CD8-positive, alpha-beta memory T cell (primary cell): ENCODE results near the gene WFIKKN2. TPM values are rescaled to one million over a fixed set of nuclear protein-coding genes. Genes with fewer than 3 reads are reported as not detected.

Experiments
- CTCF ChIA-PET: fragments of 350-600 bp; sonication (Branson Sonifier 250); formaldehyde crosslinking; loops from one replicate; lab custom pipeline; 2021; ENCODE audit warnings: antibody characterized with exemption; lab: Charles Lee
- POLR2A ChIA-PET: fragments of 350-600 bp; sonication (Branson Sonifier 250); formaldehyde crosslinking; loops from one replicate; lab custom pipeline; 2021; ENCODE audit warnings: antibody characterized with exemption; lab: Charles Lee
- DNase-seq, 5 donors: peaks; one replicate each; pipeline versions ENCODE4 v3.0.0 to v3.0.0-alpha.2; 2020 to 2022; ENCODE audit warnings: mixed read lengths in 1 of 5
- H3K27ac ChIP-seq: one replicate; pipeline ENCODE4 v1.7.0; 2013; ENCODE audit warnings: low read depth, mild to moderate bottlenecking, low read length, moderate library complexity
- H3K27me3 ChIP-seq: 2 replicates; pipeline ENCODE4 v1.7.0; 2013; ENCODE audit warnings: low read length, mild to moderate bottlenecking; ENCODE audit not compliant: insufficient read depth, poor library complexity, severe bottlenecking
- H3K36me3 ChIP-seq: 2 replicates; pipeline ENCODE4 v1.7.0; 2013; ENCODE audit warnings: mild to moderate bottlenecking, low read length, moderate library complexity; ENCODE audit not compliant: insufficient read depth
- H3K4me1 ChIP-seq: 2 replicates; pipeline ENCODE4 v1.7.0; 2013; ENCODE audit warnings: mild to moderate bottlenecking, low read length, moderate library complexity; ENCODE audit not compliant: insufficient read depth
- H3K4me3 ChIP-seq: 2 replicates; pipeline ENCODE4 v1.7.0; 2013; ENCODE audit warnings: mild to moderate bottlenecking, low read length
- H3K9me3 ChIP-seq: 2 replicates; pipeline ENCODE4 v1.7.0; 2013; ENCODE audit warnings: mild to moderate bottlenecking, low read length
- H3K27ac Mint-ChIP-seq, 8 donors: one replicate each; pipeline ENCODE4 v1.8.0; 2020 to 2021; ENCODE audit warnings: mixed read lengths in 8 of 8, mild to moderate bottlenecking in 6 of 8, inconsistent platforms in 3 of 8, moderate library complexity in 3 of 8
- H3K27me3 Mint-ChIP-seq, 2 donors: one replicate each; pipeline ENCODE4 v1.8.0; 2020 to 2021; ENCODE audit warnings: mixed read lengths in 2 of 2, mild to moderate bottlenecking in 1 of 2, moderate library complexity in 1 of 2
- H3K36me3 Mint-ChIP-seq, 3 donors: one replicate each; pipeline ENCODE4 v1.8.0; 2020 to 2021; ENCODE audit warnings: mixed read lengths in 3 of 3, inconsistent platforms in 1 of 3, mild to moderate bottlenecking in 1 of 3
- H3K4me1 Mint-ChIP-seq, 3 donors: one replicate each; pipeline ENCODE4 v1.8.0; 2020 to 2021; ENCODE audit warnings: mixed read lengths in 3 of 3, inconsistent platforms in 1 of 3, mild to moderate bottlenecking in 1 of 3
- H3K4me3 Mint-ChIP-seq, 7 donors: one replicate each; pipeline ENCODE4 v1.8.0; 2020 to 2021; ENCODE audit warnings: mixed read lengths in 7 of 7, mild to moderate bottlenecking in 6 of 7, moderate library complexity in 4 of 7, inconsistent platforms in 2 of 7
- H3K9me3 Mint-ChIP-seq, 5 donors: one replicate each; pipeline ENCODE4 v1.8.0; 2020 to 2022; ENCODE audit warnings: mixed read lengths in 5 of 5, mild to moderate bottlenecking in 3 of 5, moderate library complexity in 2 of 5, inconsistent platforms in 1 of 5
- polyA plus RNA-seq: library from polyadenylated mRNA; unstranded; fragments of 300-500 nt; fragmentation: Illumina TruSeq; gene quantifications from one replicate; pipeline ENCODE4 v1.2.3, GENCODE V29; 2021
- total RNA-seq, 2 experiments: library from RNA; stranded (reverse); gene quantifications; one replicate each; pipeline ENCODE4 v1.2.3, GENCODE V29; 2021

WFIKKN2 gene
- total and polyA plus RNA-seq, 3 experiments from 2014 or later, result not detected

DNA sequence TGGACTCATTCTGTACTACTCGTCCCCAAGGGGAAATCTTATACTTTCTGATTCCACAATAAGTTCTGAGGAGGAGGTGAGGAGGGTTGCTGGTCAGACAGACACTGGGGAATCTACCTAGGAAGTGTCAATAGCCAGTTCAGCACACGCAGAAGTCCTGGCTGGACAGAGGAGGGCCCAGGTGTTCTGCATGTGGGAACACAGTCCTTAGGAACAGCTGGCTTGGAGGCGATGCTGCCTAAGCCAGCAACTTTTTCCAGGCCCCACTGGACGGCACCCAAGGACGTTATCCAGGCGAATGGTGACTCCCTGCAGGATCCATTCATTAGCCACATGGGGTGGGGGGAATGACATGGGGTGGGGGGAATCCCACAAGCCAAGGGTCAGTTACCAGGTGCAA lies 29.9 kb upstream of the WFIKKN2 start:
- Mint-ChIP-seq H3K36me3 (no peaks in the 10 kb centered on the region), H3K27ac (no peak overlapping the region), H3K4me1 (no peaks in the 10 kb centered on the region), H3K4me3 (no peak overlapping the region), H3K9me3 (no peaks in the 10 kb centered on the region), H3K27me3 (no peaks in the 10 kb centered on the region)
- peak in 1 of 5 donors; percentile 16 for DNase-seq
- no peaks in the 10 kb centered on the region for H3K36me3 ChIP-seq
- POLR2A ChIA-PET, result no interaction called here
- H3K27ac ChIP-seq, result no peak overlapping the region
- no peaks in the 10 kb centered on the region for H3K9me3 ChIP-seq
- CTCF ChIA-PET, result no interaction called here
- H3K4me3 ChIP-seq, result no peak overlapping the region
- H3K27me3 ChIP-seq, result no peaks in the 10 kb centered on the region
- H3K4me1 ChIP-seq, result no peaks in the 10 kb centered on the region

- no peaks in the 10 kb centered on the region for H3K9me3 ChIP-seq
- H3K36me3 ChIP-seq, result no peaks in the 10 kb centered on the region
- peak in 1 of 5 donors; percentile 29 for DNase-seq
- no peak overlapping the region for H3K27ac ChIP-seq
- no peak overlapping the region for H3K4me3 ChIP-seq
- no peaks in the 10 kb centered on the region for H3K4me1 Mint-ChIP-seq
- H3K4me1 ChIP-seq, result no peaks in the 10 kb centered on the region
- ChIA-PET CTCF (interaction anchor here (2.4 kb wide), 1 partner anchor 11 kb away, joined by 9 read pairs; no protein-coding TSS in a partner anchor), POLR2A (no interaction called here)
- H3K9me3 Mint-ChIP-seq, result no peaks in the 10 kb centered on the region
- H3K27me3 ChIP-seq, result no peaks in the 10 kb centered on the region
- H3K4me3 Mint-ChIP-seq, result no peak overlapping the region
- peaks cover 0 to under 1% of the 10 kb centered on the region in 2 donors for H3K27me3 Mint-ChIP-seq
- H3K27ac Mint-ChIP-seq, result no peak overlapping the region
- H3K36me3 Mint-ChIP-seq, result no peaks in the 10 kb centered on the region
These were observed 29.2 kb upstream of the WFIKKN2 start for GRCh38 chr17:50806141-50806643.

DNA sequence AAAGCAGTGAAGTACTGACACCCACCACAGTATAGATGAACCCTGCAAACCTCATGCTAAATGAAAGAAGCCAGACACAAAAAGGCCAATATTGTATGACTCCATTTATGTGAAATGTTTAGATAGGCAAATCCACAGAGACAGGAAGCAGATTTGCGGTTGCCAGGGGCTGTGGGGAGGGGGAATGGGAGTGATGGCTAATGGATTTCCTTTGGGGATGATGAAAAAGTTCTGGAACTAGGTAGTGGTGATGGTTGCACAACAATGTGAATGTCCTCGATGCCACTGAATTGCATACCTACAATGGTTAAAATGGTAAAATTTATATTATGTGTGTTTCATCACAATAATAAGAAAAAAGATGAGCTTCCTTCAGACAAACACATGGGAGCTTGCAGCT lies 28.4 kb upstream of the WFIKKN2 start:
- Histone ChIP-seq H3K27ac (no peak overlapping the region), H3K4me3 (no peak overlapping the region), H3K9me3 (no peaks in the 10 kb centered on the region), H3K36me3 (no peaks in the 10 kb centered on the region), H3K27me3 (no peaks in the 10 kb centered on the region), H3K4me1 (no peaks in the 10 kb centered on the region)
- POLR2A ChIA-PET, result no interaction called here
- Mint-ChIP-seq H3K4me1 (no peaks in the 10 kb centered on the region), H3K27ac (no peak overlapping the region), H3K27me3 (peaks cover 0 to 3% of the 10 kb centered on the region in 2 donors), H3K36me3 (no peaks in the 10 kb centered on the region), H3K4me3 (no peak overlapping the region), H3K9me3 (no peaks in the 10 kb centered on the region)
- DNase-seq, result peak in 1 of 5 donors; percentile 16
- CTCF ChIA-PET, result interaction anchor here (2.4 kb wide), 1 partner anchor 11 kb away, joined by 9 read pairs; no protein-coding TSS in a partner anchor

DNA sequence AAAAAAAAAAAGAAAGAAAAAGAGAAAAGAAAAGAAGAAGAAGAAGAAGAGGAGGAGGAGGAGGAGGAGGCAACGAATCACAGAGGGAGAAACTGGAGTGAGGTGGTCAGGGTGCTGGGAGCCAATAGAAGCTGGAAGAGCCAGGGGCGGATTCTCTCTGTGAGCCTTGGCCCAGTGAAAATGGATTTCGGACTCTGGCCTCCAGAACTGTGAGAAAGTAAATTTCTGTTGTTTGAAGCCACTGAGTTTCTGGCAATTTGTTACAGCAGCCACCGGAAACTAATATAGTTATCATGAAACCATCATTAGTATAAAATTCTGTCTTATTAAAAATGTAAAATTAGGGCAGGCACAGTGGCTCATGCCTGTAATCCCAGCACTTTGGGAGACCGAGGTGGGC lies 27.7 kb upstream of the WFIKKN2 start:
- no peak overlapping the region for H3K27ac ChIP-seq
- H3K9me3 ChIP-seq, result no peaks in the 10 kb centered on the region
- H3K4me3 Mint-ChIP-seq, result no peak overlapping the region
- ChIA-PET POLR2A (no interaction called here), CTCF (interaction anchor here (2.4 kb wide), 1 partner anchor 10 kb away, joined by 9 read pairs; no protein-coding TSS in a partner anchor)
- H3K27me3 ChIP-seq, result no peaks in the 10 kb centered on the region
- H3K4me1 ChIP-seq, result no peaks in the 10 kb centered on the region
- no peaks in the 10 kb centered on the region for H3K4me1 Mint-ChIP-seq
- H3K9me3 Mint-ChIP-seq, result no peaks in the 10 kb centered on the region
- no peaks in the 10 kb centered on the region for H3K36me3 ChIP-seq
- DNase-seq, result no peak
- no peaks in the 10 kb centered on the region for H3K36me3 Mint-ChIP-seq
- no peak overlapping the region for H3K27ac Mint-ChIP-seq
- no peak overlapping the region for H3K4me3 ChIP-seq
- H3K27me3 Mint-ChIP-seq, result peaks cover 3% of the 10 kb centered on the region in 2 donors

GRCh38 chr17:50808413-50808812 lies 27.0 kb upstream of the WFIKKN2 start:
- Histone ChIP-seq H3K4me3 (no peak overlapping the region), H3K36me3 (no peaks in the 10 kb centered on the region), H3K27ac (no peak overlapping the region), H3K4me1 (no peaks in the 10 kb centered on the region), H3K27me3 (no peaks in the 10 kb centered on the region), H3K9me3 (no peaks in the 10 kb centered on the region)
- no peaks in the 10 kb centered on the region for H3K9me3 Mint-ChIP-seq
- peaks cover 3 to 9% of the 10 kb centered on the region in 2 donors for H3K27me3 Mint-ChIP-seq
- peak in 1 of 5 donors; percentile 14 for DNase-seq
- no peak overlapping the region for H3K27ac Mint-ChIP-seq
- no peaks in the 10 kb centered on the region for H3K4me1 Mint-ChIP-seq
- POLR2A ChIA-PET, result no interaction called here
- CTCF ChIA-PET, result no interaction called here
- no peaks in the 10 kb centered on the region for H3K36me3 Mint-ChIP-seq
- peak overlapping the region in 1 of 7 donors; percentile 72 for H3K4me3 Mint-ChIP-seq

GRCh38 chr17:50808888-50809287 lies 26.5 kb upstream of the WFIKKN2 start:
- ChIA-PET POLR2A (no interaction called here), CTCF (no interaction called here)
- Mint-ChIP-seq H3K9me3 (no peaks in the 10 kb centered on the region), H3K27me3 (peaks cover 5 to 13% of the 10 kb centered on the region in 2 donors), H3K4me1 (no peaks in the 10 kb centered on the region), H3K36me3 (no peaks in the 10 kb centered on the region), H3K27ac (no peak overlapping the region), H3K4me3 (peak overlapping the region in 1 of 7 donors; percentile 72)
- H3K9me3 ChIP-seq, result no peaks in the 10 kb centered on the region
- H3K4me3 ChIP-seq, result no peak overlapping the region
- H3K27me3 ChIP-seq, result no peaks in the 10 kb centered on the region
- no peak overlapping the region for H3K27ac ChIP-seq
- H3K36me3 ChIP-seq, result no peaks in the 10 kb centered on the region
- DNase-seq, result peak in 1 of 5 donors; percentile 6
- H3K4me1 ChIP-seq, result no peaks in the 10 kb centered on the region

DNA sequence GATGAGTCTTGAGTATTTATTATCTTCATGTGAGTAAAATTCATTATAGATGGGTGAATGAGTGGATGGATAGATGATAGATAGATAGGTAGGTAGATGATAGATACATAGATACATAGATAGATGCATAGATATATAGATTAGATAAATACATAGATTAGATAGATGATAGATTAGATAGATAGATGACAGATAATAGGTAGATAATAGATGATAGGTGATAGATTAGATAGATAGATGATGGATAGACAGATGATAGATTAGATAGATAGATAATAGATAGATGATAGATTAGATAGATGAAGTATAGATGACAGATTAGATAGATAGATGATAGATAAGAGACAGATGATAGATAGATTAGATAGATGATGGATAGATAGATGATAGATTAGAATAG lies 21.8 kb upstream of the WFIKKN2 start:
- H3K27ac ChIP-seq, result no peak overlapping the region
- H3K9me3 Mint-ChIP-seq, result no peaks in the 10 kb centered on the region
- peaks cover 3 to 5% (median 4%) of the 10 kb centered on the region in 3 donors for H3K4me1 Mint-ChIP-seq
- H3K27me3 Mint-ChIP-seq, result peaks cover 10 to 35% of the 10 kb centered on the region in 2 donors
- no peak overlapping the region for H3K4me3 ChIP-seq
- CTCF ChIA-PET, result no interaction called here
- DNase-seq, result no peak
- peaks cover 7% of the 10 kb centered on the region for H3K4me1 ChIP-seq
- no peaks in the 10 kb centered on the region for H3K36me3 ChIP-seq
- H3K4me3 Mint-ChIP-seq, result peak overlapping the region in 1 of 7 donors; percentile 19
- POLR2A ChIA-PET, result no interaction called here
- H3K36me3 Mint-ChIP-seq, result no peaks in the 10 kb centered on the region
- no peaks in the 10 kb centered on the region for H3K9me3 ChIP-seq
- no peaks in the 10 kb centered on the region for H3K27me3 ChIP-seq
- peak overlapping the region in 1 of 8 donors; percentile 34 for H3K27ac Mint-ChIP-seq

GRCh38 chr17:50815400-50815799 lies 20.0 kb upstream of the WFIKKN2 start:
- DNase-seq, result no peak
- Histone ChIP-seq H3K9me3 (no peaks in the 10 kb centered on the region), H3K4me1 (peaks cover 7% of the 10 kb centered on the region), H3K27me3 (no peaks in the 10 kb centered on the region), H3K27ac (no peak overlapping the region), H3K4me3 (no peak overlapping the region), H3K36me3 (no peaks in the 10 kb centered on the region)
- H3K4me1 Mint-ChIP-seq, result peaks cover 3 to 8% (median 5%) of the 10 kb centered on the region in 3 donors
- H3K27ac Mint-ChIP-seq, result no peak overlapping the region
- ChIA-PET CTCF (interaction anchor here (1.2 kb wide), 1 partner anchor 135 kb away, joined by 4 read pairs; no protein-coding TSS in a partner anchor), POLR2A (no interaction called here)
- H3K27me3 Mint-ChIP-seq, result peaks cover 13 to 38% of the 10 kb centered on the region in 2 donors
- H3K36me3 Mint-ChIP-seq, result no peaks in the 10 kb centered on the region
- H3K9me3 Mint-ChIP-seq, result no peaks in the 10 kb centered on the region
- no peak overlapping the region for H3K4me3 Mint-ChIP-seq
